ENCODE data around the gene TARM1.

Gene TARM1

GRCh38 chr19:54029930-54030490, 51.2 kb downstream of the TARM1 start:
- DNase-seq = no peak

- no peak for DNase-seq
Measured at GRCh38 chr19:54029301-54029700, 51.9 kb downstream of the TARM1 start.

GRCh38 chr19:54026656-54027055, 54.5 kb downstream of the TARM1 start:
- DNase-seq = no peak

GRCh38 chr19:54024660-54025059, 56.5 kb downstream of the TARM1 start:
- no peak for DNase-seq

- DNase-seq = no peak
Measured at GRCh38 chr19:54023191-54023590, 58.0 kb downstream of the TARM1 start.

- DNase-seq = no peak
Measured at GRCh38 chr19:54021932-54022331, 59.2 kb downstream of the TARM1 start.

GRCh38 chr19:54021363-54021762, 59.8 kb downstream of the TARM1 start:
- no peak for DNase-seq

All from NCI-H1436 treated with DMSO at 0.1 percent for 48 hours (cell line).